Measurements from ENCODE around the gene MYBBP1A.

DNA sequence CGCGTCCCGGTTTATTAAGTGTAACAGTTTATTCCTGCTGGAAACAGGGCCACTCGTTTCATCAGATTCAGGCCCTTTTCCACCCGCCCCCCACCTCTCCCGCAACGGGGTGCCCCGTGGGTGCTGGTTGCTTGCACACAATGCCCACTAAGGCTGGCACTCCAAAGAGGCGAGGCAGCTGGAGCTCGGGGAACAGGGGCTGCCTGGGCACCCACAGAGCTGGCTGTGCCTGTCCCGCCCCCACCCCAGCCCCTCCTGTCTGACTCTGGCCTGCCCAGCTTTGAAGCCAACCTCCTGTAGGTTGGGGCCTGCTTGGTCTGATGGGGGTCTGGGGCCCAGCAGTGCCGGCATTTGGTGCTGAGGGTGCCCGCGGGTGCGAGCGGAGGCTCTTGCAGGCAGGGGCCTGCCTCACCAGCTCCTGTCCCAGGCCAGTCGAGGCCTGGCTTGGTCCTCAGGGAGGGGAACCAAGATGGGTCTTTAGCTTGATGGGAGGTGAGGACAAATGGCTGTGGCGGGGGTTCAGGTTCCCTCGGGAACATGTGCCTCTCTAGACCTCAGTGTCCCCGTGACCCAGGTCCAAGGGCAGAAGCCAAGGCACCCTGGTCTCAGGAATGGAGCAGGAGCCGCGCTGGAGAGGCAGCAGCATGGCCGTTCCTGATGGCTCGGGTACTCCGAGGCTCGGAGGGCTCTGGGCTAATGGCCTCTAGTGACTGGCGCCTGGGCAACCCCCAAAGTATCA, 20.1 kb downstream of the MYBBP1A start:
- TF ChIP-seq, protein P1, sequence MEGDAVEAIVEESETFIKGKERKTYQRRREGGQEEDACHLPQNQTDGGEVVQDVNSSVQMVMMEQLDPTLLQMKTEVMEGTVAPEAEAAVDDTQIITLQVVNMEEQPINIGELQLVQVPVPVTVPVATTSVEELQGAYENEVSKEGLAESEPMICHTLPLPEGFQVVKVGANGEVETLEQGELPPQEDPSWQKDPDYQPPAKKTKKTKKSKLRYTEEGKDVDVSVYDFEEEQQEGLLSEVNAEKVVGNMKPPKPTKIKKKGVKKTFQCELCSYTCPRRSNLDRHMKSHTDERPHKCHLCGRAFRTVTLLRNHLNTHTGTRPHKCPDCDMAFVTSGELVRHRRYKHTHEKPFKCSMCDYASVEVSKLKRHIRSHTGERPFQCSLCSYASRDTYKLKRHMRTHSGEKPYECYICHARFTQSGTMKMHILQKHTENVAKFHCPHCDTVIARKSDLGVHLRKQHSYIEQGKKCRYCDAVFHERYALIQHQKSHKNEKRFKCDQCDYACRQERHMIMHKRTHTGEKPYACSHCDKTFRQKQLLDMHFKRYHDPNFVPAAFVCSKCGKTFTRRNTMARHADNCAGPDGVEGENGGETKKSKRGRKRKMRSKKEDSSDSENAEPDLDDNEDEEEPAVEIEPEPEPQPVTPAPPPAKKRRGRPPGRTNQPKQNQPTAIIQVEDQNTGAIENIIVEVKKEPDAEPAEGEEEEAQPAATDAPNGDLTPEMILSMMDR (IDR thresholded peaks at IDR 0.05; ENCODE audit: insufficient read depth, low read length): no peak
- TF ChIP-seq SPI1 (IDR thresholded peaks at IDR 0.05; ENCODE audit: borderline replicate concordance, low read depth) (no peak), POLR2AphosphoS5 (IDR thresholded peaks at IDR 0.05; ENCODE audit: low read depth) (no peak; the same call in 1 of the 2 replicates), GABPA (IDR thresholded peaks at IDR 0.05; ENCODE audit: low read depth) (no peak)
- TF ChIP-seq, protein P2, sequence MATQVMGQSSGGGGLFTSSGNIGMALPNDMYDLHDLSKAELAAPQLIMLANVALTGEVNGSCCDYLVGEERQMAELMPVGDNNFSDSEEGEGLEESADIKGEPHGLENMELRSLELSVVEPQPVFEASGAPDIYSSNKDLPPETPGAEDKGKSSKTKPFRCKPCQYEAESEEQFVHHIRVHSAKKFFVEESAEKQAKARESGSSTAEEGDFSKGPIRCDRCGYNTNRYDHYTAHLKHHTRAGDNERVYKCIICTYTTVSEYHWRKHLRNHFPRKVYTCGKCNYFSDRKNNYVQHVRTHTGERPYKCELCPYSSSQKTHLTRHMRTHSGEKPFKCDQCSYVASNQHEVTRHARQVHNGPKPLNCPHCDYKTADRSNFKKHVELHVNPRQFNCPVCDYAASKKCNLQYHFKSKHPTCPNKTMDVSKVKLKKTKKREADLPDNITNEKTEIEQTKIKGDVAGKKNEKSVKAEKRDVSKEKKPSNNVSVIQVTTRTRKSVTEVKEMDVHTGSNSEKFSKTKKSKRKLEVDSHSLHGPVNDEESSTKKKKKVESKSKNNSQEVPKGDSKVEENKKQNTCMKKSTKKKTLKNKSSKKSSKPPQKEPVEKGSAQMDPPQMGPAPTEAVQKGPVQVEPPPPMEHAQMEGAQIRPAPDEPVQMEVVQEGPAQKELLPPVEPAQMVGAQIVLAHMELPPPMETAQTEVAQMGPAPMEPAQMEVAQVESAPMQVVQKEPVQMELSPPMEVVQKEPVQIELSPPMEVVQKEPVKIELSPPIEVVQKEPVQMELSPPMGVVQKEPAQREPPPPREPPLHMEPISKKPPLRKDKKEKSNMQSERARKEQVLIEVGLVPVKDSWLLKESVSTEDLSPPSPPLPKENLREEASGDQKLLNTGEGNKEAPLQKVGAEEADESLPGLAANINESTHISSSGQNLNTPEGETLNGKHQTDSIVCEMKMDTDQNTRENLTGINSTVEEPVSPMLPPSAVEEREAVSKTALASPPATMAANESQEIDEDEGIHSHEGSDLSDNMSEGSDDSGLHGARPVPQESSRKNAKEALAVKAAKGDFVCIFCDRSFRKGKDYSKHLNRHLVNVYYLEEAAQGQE (IDR thresholded peaks at IDR 0.05; ENCODE audit: insufficient replicate concordance, low read depth): no peak
